Measurements from ENCODE around the gene SLC39A11.
"Not testable (repeated sequence)": the region's sequence is repeated elsewhere in the genome, so short reads cannot be mapped to it uniquely, and the experiment has no call there.

Gene SLC39A11

DNA sequence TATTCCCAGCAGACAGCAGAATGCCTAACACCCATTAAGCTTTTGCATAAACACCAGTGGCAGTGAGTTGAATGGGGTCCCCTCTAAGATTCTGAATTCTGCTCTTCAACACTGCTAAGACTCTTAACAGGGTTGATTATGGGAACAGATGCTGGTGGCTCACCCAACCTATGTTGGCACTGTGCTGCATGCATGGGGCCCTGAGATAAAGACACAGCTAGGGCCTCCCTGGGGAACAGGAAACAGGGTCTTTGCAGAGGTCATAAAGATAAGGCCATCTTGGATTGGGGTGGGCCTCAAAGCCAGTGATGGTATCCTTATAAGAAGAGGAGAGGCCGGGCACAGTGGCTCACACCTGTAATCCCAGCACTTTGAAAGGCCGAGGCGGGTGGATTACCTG is 190.8 kb downstream of the SLC39A11 start:
- TF ChIP-seq, protein P1, sequence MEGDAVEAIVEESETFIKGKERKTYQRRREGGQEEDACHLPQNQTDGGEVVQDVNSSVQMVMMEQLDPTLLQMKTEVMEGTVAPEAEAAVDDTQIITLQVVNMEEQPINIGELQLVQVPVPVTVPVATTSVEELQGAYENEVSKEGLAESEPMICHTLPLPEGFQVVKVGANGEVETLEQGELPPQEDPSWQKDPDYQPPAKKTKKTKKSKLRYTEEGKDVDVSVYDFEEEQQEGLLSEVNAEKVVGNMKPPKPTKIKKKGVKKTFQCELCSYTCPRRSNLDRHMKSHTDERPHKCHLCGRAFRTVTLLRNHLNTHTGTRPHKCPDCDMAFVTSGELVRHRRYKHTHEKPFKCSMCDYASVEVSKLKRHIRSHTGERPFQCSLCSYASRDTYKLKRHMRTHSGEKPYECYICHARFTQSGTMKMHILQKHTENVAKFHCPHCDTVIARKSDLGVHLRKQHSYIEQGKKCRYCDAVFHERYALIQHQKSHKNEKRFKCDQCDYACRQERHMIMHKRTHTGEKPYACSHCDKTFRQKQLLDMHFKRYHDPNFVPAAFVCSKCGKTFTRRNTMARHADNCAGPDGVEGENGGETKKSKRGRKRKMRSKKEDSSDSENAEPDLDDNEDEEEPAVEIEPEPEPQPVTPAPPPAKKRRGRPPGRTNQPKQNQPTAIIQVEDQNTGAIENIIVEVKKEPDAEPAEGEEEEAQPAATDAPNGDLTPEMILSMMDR (conservative IDR thresholded peaks at IDR 0.05; ENCODE audit: low read length) = no peak
- H3K4me3 ChIP-seq (ENCODE audit: low read length) = no peak overlapping the region
- DNase-seq (ENCODE audit: low read depth) = no peak

DNA sequence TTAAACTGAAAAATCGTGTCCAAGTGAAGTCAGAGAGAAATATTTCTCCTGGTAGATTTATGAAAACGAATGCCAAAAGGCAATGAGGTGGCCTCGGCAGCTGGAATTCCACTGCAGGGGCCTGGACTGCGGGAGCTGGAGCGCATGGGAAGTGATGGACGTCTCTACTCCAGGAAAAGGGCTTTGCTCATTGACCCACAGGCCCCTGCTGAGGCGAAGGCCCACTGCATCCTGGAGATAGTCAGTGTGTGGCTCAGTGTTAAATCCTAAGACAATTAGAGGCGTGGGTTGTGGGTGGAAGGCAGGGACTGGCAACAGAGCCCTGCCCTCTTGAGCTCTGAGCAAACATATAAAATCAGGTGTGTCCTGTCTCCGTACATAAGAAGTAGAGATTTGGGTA is 191.4 kb downstream of the SLC39A11 start:
- TF ChIP-seq, protein P1 (conservative IDR thresholded peaks at IDR 0.05; ENCODE audit: low read length) = no peak
- H3K4me3 ChIP-seq (ENCODE audit: low read length) = no peak overlapping the region
- DNase-seq (ENCODE audit: low read depth) = no peak

DNA sequence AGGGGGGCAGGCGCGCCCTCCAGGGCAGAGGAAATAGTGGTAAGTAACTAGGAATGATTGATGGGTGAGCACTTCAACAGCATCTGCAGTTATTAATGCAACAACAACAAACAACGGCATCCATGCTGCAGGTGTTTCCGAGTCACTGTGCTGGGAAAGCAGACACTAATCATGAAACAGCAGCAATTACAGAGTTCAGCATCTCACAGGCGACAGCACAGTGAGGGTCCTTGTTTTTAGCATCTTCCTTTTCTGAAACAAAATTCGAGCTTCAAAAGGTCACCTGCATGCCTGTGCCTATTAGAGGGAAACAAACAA is 191.9 kb downstream of the SLC39A11 start:
- no peak overlapping the region for H3K4me3 ChIP-seq (ENCODE audit: low read length)
- DNase-seq (ENCODE audit: low read depth) = no peak
- TF ChIP-seq, protein P1 (conservative IDR thresholded peaks at IDR 0.05; ENCODE audit: low read length) = no peak

DNA sequence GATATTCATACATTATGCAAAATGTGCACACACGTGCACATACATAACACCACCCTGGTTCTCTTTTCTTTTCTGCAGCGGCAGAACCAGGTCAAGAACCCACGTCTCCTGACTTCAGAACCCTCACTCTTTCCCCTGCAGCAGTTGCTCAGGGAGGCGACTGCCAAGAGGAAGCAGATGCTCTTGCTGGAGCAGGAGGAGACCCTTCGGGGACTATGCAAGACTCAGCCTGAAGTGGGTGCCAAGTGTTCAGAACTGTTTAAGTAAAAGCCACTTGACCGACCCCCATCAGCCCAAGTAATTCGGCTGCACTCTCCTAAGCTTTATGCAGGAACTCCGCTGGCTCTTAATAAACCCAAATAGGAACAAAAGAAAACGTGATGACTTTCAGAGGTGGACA is 193.8 kb downstream of the SLC39A11 start:
- no peak overlapping the region for H3K4me3 ChIP-seq (ENCODE audit: low read length)
- TF ChIP-seq, protein P1 (conservative IDR thresholded peaks at IDR 0.05; ENCODE audit: low read length) = no peak
- DNase-seq (ENCODE audit: low read depth) = no peak

DNA sequence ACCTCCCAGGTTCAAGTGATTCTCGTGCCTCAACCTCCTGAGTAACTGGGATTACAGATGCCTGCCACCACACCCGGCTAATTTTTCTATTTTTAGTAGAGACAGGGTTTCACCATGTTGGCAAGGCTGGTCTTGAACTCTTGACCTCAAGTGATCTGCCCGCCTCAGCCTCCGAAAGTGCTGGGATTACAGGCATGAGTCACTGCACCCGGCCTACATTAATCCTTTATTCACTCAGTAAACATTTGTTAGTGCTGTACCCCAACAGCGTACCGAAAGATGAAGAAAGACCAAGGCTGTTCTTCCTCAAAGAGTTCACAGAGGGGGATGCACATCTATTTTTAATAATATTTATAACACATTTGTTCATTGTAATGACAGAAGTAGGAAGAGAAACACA is 196.2 kb downstream of the SLC39A11 start:
- not testable (repeated sequence) for H3K4me3 ChIP-seq (ENCODE audit: low read length); DNase-seq (ENCODE audit: low read depth)

DNA sequence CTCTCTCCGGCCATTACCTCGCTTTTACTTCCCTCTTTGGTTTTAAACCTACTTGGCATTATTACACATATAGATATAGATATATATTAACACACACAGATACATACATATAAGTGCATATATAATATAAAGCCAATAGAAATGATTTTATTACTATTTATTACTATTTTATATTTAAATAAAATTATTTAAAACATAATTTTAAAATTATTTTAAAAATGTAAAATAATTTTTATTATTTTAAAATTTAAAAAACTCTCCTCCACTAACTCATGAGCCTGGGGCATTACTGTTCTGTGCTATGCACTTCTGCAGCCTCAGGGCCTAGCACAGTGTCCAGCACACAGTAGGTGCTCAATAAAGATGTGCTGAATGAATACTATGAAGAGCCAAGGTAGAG is 200.9 kb downstream of the SLC39A11 start:
- no peak for DNase-seq (ENCODE audit: low read depth)
- no peak overlapping the region for H3K4me3 ChIP-seq (ENCODE audit: low read length)
- TF ChIP-seq, protein P1 (conservative IDR thresholded peaks at IDR 0.05; ENCODE audit: low read length) = no peak

DNA sequence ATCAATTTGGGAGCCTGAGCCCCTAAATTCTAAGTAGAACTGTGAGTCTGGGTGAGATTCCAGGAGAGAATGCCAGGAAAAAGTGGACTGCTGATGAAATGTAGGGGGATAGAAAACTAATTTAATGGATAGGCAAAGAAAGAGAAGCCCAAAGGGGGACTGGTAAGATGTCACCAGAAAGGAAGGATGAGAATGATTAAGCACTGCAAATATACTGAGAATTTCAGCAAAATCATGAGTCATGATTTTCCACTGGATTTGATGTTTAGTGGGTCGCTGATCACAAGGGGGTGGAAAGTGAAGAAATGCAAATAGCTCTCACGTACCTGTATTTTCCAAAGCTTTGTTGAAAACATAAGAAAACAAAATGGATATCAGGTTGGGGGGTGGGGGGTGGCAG is 201.8 kb downstream of the SLC39A11 start:
- H3K4me3 ChIP-seq (ENCODE audit: low read length) = no peak overlapping the region
- TF ChIP-seq, protein P1 (conservative IDR thresholded peaks at IDR 0.05; ENCODE audit: low read length) = no peak

DNA sequence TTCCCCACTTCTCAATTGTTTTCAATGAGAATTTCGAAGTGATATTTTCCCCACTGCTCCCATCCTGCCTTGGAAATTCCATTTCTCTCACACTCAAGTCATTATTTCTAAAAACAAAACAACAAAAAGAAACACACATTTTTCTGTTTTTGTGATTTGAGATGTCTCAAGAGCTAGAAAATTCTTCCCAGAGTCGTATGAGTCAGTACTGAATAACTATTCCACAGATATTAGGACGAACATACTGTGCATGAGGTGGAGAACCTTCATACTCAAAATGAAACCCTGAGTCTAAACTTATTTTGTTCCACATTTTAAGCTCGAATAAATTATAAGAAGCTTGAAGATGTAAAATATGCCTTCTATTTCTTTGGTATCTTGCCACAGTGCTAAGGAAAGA is 204.6 kb downstream of the SLC39A11 start:
- peak; percentile 27 for DNase-seq (ENCODE audit: low read depth)
- TF ChIP-seq, protein P1 (conservative IDR thresholded peaks at IDR 0.05; ENCODE audit: low read length) = no peak
- H3K4me3 ChIP-seq (ENCODE audit: low read length) = no peak overlapping the region

More for the DNA sequence above, 201.8 kb downstream of the SLC39A11 start:
- peak; percentile 25 for DNase-seq (ENCODE audit: low read depth)
